Hematopoietic multipotent progenitor cell treated with erythropoietin and hydrocortisone succinate and interleukin-3 and kit ligand, for 8 days (in vitro differentiated cells): ENCODE data around the gene NOP9.

ENCODE experiments used
- DNase-seq: peaks from one replicate; pipeline ENCODE4 v3.0.0-alpha.2; 2015

NOP9 gene

DNA sequence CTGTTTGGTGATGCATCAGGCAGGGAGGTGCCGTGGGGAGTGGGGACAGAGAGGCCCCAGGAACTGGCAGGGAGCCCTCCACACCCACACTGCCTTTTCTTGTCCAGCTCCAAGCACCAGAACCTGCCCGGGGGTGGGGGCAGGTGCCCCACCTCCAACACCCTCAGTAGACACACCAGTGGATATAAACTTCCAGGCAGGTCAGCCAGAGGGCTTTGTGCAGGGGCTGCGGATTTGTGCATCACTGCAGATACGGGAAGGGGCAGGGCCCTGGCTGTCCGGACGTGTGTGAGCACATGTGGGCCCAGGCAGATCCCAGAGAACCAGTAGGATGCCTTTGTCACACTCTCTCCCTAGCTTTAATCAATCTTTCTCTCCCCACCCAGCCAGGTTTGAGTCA is 35.4 kb upstream of the NOP9 start:
- no peak for DNase-seq

DNA sequence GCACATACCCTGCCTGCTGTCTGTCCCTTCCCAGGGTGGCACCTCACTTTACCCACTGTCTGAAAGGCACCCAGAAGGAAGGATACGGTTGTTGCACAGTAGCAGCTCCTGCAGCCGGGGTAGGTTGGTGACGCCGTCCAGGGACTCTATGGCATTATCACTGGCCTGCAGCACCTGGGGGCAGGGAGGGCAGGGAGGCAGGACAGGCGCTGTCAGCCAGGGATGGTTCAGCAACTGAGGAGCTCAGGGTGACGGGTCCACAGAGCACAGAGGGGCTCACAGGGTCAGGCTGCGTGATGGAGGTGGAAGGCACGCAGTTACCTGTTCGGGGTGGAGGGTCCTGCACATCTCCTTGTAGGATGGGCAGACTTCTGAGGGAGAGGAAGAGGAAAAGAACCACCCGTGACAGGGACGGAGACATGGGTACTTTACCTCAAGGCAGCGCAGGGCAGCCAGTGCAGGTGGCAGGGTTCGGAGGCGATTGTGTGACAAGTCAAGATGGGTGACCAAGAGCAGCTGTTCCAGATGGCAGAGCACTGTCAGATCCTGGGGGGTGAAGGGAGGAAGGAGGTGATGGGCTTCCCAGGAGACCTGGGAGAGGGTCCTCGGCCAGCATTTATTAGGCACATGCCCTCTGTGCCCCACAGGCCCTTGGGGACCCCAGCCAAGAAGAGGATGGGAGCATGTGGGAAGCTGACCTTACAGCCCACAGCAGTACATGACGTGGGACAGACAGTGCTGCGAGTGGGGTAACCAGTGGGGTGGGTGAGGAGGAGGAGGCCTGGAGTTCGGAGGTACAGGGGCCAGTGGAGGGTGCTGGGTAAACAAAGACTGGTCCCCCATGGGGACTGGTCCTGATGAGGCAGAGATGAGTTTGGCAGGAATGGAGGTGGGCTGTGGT is 33.1 kb upstream of the NOP9 start:
- no peak for DNase-seq

DNA sequence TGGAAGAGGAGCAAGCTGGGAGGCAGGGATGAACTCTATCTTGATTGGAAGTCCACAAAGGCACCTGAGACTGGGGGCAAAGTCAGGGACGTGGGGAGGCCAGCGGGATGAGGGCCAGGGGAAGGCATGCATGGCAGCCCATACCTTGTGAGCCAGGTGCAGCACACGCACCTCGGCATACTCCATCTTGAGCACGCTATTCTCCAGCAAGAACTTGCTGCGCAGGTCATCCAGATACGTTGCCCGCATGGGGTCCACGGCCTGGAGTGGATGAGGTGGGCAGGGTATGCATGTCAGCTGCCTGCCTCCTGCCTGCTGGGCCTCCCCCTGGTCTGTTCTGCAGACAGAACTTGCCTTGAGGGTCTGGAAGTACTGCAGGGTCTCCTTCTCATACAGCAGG is 32.1 kb upstream of the NOP9 start:
- DNase-seq: no peak

DNA sequence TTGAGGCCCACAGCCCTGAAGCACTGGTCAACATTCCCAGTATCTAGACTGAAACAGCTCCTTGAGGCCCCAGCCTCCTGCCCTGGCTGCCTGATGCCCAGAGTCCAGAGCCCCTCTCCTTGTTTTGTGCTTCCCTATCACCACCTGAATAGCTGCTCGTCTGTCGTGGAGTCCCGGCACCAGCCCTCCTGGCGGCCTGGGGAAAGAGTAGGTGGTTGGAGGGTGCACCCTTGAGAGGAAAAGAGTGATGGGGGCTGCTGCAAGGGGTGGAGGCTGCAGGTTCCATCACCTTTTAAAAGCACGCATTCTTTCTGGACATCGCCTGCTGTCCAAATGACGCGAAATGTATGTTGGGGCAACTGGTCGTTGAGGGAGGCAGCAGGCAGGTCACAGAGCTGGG is 31.4 kb upstream of the NOP9 start:
- no peak for DNase-seq

DNA sequence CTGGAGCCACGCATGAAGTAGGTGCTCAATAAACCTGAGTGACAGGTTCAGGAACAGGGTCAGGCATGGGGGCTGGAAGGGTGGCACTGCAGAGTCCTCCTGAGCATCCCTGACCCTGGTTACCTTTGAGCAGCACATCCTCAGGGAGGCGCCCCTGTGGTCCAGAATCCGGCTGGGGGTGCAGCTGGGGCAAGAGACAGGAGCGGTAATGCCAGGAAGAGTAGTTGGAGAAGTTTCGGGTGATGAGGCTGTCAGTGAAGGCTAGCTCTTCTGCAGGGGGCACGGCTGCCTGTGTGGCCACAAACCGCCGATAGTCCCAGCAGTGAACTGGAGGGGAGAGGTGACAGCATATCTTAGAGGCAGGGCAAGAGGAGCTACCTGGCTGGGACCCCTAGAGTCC is 30.3 kb upstream of the NOP9 start:
- DNase-seq: no peak

DNA sequence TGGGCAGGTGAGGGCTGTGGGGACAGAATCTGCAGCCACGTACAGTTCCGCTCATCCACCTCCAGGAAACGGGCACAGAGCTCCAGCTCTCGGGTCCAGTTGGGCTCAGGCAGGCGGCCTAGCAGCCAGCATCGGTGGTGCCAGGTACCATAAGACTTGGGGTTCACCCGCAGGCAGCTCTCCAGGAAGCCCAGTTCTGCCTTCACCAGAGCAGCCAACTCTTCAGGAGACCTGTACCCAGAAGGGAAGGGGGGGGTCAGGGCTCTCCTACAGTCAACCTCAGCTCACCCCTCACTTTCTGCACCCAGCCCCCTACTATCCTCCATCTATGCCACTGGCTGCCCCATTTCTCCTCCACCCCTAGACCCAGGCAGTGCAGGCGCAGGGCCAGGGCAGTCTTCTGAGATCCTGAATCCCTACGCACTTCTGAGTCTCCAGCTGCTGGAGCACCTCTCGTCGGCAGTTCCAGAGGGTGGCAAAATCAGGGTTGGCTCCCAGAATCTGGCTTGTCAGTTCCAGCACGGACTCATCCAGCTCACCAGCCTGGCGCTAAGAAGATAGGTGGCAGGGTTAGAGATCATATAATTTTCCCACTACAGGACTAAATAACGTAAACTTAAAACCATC is 29.6 kb upstream of the NOP9 start:
- no peak for DNase-seq

DNA sequence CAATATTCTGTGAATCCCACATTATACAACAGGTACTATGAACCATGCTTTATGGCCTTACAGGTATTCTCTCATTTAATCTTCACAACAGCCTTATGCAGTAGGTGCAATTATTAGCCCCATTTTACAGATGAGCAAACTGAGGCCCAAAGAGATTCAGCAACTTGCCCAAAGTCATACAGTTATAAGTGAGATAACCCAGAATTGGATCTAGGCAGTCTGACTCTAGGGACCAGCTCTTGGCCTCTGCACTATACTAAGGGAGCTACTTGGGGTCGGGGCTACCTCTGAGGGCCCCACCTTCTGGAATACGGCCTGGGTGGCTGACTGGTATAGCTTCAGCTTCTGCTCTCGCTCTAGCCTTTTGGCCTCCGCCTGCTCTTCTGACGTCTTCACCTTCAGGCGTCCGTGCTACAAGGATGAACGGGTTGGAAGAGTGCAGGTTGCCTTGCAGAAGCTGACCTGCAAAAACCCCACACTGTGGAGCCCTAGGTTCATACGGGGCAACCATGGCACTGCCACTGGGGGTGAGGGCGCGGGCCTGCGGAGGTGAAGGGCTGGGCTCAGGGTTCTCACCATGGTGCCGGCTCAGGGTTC is 29.0 kb upstream of the NOP9 start:
- no peak for DNase-seq

DNA sequence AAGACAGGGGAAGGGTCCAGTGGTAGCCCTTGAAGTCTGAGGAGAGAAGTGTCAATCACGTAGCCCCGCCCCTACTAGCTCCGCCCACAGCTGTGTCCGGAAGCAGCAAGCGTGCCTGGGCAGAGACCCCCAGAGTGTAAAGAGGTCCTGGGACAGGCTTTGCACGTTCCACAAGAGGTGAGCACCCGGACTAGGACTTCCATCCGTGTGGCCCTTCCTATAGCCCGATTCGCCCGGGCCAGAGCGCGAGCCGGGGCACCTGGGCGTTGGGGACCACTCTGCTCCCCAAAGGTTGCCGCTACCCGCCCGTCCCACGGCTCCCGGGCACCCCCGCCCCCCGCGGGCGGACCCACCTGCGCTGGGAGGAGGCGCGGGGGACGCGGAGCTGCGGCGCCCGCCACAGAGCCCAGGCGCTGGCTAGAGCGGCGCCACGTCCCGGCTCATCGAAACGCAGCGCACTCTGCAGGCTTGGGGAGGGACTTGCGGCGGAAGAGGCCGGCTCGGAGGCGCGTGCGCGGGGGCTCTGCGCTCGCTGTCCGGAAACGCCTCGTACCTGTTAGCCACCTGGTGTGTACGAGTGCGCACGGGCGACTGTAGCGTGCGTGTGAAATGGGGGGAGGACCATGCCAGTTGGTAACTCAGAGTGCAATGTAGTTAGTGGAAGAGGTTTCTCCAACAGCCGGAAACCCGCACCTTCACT is 28.4 kb upstream of the NOP9 start, which contains the start of gene RABGGTA:
TSS of gene RABGGTA (minus strand) at position 464 of the 700 bp plus-strand sequence. CDS start 482 bp downstream, outside the sequence.
- peak; percentile 90 for DNase-seq

DNA sequence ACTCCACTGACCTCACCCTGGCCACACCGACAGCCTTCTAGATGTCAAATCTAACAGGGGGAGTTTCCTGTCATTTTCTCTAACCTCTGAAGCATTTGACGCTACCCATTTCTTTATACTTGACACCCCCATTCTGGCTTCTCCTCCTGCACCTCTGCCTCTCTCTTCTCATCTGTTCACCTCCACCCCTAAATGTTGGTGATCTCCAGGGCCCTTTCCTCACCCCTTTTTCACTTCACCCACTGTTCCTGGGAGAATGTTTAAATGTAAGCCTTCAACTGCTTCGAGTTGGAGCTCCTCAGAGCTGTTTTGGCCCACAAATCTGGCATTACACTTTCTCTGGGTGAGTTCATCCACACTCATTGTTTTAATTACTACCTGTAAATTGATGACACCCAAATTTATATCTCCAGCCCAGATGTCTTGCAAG is 27.8 kb upstream of the NOP9 start:
- DNase-seq: no peak

DNA sequence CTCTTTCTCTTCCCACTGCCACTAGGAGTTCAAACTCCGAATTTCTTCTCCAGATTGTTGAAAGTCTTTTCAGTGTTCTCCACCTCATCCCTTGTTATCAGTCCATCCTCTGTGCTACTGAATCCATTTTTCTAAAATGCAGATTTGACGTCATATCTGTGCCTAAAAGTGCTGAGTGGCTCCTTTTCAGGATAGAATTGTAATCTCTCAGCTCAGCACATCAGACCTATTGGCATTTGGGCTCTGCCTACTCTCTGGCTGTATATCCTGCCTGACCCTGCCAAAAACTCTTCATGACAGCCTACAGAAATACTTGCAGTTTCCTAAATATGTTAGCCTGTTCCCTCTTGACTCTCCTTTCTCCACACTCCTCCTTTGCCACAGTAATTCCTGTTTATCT is 27.2 kb upstream of the NOP9 start:
- no peak for DNase-seq

DNA sequence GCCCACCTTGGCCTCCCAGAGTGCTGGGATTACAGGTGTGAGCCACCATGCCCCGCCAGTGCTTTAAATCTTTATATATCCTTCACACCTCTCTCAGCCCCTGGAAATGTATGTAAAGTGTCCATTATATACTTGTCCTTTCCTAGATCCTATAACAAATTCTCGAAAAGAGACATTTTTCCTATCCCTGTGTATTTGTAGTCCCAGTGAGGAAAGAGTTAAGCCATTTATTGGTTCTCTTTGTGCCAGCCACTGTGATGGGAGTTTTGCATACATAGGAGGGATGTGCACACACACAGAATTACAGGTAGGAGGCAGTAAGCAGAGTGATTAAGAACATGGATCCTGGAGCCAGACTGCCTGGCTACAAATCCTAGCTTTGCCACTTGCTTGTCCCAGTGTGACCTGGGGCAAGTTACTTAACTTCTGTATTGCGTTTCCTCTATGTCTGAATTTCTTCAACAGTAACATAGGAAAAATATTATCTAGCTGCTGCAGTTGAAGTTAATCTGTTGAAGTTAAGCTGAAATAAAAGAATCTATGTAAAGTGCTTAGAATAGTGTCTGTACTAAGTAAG is 26.1 kb upstream of the NOP9 start:
- peak; percentile 31 for DNase-seq

DNA sequence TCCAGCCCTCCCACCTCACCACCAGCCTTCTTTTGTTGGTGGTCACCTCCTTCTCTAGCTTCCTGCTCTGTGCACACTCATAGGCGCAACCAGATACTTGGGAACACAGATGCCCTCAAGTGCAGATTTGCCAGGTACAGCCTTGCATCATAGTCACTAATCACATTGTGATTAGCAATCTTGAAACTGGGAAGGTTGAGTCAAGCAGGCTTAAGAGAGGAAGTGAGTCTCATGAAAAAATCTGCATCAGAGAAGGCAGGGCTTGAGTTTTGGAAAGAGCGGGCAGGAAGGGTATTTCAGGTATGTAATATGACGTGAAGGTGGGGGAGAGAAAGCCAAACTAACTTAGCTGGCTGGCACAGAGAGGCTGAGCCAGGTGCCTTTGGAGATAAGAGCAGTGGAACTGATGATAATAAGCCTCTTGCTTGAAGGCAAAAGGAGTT is 25.5 kb upstream of the NOP9 start:
- DNase-seq: peak; percentile 72

DNA sequence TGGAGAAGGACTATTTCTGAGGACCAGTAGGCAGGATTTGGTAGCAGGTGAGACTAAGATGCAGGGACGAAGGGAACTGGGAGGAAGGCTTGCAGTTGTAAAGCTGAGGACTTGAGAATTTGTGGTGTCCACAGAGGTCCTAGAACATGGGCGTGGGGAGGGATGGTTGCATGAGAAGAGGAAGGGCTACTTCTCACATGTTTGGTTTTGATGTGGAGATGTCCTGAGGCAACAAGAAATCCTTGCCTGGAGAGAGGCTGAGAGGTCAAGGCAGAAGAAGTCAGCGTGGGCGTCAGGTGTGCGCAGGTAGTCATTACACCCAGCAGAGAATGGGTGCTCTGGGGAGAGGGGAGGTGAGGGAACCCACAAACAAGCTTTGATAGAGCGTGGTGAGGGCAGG is 22.6 kb upstream of the NOP9 start:
- no peak for DNase-seq

DNA sequence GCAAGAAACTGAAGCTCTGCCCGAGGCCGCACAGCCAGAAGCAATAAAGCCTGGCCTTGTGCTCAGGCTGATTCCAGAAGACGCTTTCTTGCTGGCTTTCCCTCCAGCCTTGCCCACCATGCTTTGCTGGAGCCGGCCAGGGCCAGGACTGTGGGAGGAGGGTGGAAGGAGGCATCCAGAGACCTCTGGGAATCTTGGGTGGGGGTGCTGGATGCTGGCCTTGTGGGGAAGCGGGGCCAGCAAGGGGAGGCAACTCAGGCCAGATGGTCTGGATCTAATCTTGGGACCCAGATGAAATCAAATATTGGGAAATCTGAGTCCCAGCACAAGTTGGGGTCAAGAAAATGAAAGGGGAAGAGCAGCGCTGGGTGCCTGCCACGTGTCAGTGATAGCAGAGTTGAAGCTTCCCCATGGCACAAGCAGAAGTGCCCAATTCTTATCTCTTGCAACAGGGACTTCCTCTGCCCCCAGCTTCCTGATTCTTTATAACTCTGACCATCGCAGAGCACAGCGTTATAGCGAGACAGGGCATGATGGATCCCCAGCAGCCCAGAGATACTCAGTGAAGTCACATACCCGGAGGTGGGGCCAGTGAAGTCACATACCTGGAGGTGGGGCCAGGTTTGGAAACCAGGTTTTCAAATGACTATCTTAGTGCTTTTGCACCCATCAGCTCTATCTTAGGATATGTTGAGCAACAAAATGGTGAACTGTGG is 21.9 kb upstream of the NOP9 start:
- DNase-seq: peak; percentile 79

DNA sequence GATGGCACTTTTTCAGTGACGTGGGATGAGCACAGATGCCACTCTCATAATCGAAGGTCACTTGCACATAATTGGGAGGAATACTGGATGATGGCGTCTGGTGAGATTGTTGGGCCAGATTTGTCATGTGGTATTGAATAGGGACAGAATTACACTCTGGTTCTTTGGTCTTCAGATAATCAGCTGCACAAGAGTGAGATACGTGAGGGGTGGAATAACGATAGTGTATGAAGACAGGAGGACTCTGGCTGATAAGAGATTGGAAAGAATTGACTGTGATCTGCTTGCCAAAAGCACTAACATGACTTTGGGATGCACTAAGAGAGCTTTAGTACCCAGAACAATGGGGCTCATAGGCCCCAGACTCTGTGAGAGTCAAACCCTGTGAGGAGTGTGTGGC is 21.2 kb upstream of the NOP9 start:
- DNase-seq: peak; percentile 64

DNA sequence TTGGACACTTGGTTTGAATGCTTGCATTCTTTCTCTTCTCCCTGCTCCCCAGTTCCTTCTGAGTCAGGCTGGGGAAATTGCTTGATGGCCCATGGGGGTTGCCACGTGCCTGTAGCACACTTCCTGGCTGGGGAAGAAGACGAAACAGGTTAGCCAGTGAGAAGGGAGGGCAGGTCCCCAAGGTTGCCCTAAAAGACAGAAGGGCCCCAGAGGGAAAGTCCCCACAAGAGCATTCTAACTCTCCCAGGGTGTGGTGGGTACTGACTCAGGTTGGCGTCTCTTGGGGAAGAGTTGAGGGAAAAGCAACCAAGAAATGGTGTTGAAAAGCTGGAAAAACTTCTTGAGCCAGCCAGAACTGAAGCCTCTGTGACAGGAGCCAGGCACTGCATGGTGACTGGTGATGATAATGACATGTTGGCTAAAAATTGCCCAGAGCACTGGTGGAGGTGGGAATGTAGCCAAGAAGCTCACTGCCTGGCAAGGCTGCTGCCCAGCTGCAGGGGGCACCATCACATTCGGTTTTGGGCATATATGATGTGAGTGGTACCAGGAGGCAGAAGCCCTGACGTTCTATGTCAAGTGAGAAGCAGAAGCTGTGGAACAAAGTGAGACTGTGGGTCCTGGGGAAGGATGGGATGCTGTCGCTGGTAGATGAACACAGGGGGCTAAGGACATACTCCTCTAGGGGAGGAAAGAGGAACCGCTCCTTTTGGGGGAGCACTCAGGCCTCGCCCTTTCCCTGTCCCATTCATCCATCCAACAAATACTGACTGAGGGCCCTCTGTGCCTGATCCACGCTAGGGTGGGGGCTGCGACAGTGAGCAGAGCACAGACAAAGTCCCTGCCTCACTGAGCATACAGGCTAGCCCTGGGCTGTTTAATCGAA is 20.1 kb upstream of the NOP9 start:
- DNase-seq: peak; percentile 87

DNA sequence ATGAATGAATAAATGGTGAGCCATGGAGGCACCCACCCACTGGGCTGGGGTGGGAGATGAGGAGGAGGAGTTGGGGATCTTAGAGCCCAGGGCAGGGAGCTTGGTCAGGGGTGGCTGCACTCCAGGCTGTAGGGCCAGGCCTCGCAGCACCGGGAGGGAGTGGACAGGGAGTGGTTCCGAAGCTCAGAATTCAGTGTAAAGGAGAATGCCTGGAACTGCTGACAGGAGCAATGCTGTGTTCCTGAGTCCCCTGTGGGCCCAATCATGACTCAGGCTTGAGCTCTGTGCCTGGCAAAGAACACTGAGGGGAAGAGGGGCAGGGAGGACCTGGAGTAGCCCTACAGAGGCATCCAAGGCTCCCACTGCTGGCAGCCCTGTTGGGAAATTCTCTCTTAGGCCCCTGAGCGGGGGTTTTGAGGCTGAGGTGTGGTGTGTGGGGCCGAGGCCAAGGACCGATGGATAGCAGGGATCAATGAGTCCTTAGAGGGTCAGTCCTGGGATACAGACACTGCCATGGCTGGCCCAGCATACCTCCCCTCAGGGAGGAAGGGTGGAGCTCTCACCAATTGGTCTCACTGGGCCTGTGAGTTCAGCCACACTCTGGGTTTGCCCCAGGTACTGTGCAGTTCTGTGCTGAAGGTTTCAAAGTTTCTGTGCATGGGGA is 18.7 kb upstream of the NOP9 start:
- no peak for DNase-seq

DNA sequence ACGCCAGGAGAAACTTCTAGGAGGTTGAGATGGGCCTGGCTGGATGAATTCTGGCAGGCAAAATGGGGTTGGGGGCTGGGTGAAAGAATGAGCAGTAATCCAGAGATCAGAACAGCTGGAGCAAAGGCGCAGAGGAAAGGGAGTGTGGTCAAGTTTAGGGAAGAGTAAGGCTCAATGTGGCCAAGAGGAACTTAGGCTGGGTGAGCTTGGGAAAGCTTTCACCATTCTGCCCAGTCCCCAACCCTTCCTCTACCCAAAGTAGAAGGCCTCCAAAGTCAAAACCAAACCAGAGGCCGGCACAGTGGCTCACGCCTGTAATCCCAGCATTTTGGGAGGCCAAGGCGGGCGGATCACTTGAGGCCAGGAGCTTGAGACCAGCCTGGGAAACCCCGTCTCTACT is 18.0 kb upstream of the NOP9 start:
- no peak for DNase-seq

DNA sequence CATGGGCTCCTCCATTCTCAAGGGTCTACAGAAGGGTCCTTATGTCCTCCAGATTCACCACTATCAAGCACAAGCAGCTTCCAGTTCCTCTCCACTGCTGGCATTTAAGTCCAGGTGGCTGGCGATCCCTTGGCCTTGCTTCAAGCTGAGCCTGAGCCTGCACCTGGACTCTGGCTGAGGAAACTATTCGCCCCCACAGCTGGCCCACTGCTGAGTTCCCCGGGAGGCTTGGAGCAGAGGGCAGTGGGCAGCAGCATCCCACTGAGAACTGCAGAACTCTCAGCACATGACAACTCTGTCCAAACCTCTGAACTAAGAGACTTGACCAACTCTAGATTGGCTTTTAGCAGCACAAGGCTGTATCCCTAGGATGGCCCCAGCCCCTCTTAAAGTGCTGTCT is 16.9 kb upstream of the NOP9 start:
- DNase-seq: no peak

DNA sequence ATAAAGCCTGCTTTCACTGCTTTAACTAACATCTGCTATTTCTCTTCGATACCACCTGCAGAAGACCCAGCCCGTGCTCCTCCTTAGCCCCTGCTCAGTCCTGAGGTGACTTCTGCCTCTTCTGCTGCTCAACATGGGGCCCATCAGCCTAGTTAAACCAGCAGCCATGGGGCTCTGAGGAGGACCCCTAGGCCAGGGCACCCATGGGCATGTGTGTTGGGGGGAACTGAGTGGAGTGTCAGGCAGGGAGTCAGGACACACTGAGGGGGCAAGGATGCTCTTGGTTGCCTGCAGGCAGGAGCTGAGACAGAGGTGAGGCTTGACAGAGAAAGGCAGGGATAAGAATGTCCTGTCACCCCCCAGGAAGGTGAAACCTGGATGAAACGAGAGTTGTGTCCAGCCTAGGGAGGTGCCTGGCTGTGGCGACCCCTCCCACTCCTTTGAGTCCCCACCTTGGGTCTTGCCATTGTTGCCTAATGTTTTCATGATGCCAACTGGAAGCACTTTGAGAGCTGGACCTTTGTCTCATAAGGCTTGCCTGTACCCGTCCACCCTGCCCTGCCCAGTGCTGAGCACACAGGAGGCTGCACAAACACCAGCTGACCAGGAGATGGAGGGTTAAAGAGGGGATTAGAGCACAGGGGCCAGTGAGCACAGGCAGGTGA is 15.7 kb upstream of the NOP9 start:
- DNase-seq: no peak
